Nephron progenitor cell (in vitro differentiated cells): Measurements from ENCODE around the gene DDX24.

Experiments
- DNase-seq: peaks from one replicate; pipeline ENCODE4 v3.0.0; 2021
- H3K27ac Mint-ChIP-seq: 2 replicates; pipeline ENCODE4 v1.8.0; 2021; ENCODE audit warnings: mild to moderate bottlenecking, moderate library complexity, mixed read lengths
- H3K27me3 Mint-ChIP-seq: 2 replicates; pipeline ENCODE4 v1.8.0; 2021; ENCODE audit warnings: mild to moderate bottlenecking, low read depth, mixed read lengths; ENCODE audit not compliant: poor library complexity
- H3K36me3 Mint-ChIP-seq: 2 replicates; pipeline ENCODE4 v1.8.0; 2021; ENCODE audit warnings: low read depth, mixed read lengths
- H3K4me1 Mint-ChIP-seq: 2 replicates; pipeline ENCODE4 v1.8.0; 2021; ENCODE audit warnings: mixed read lengths
- H3K4me3 Mint-ChIP-seq: 2 replicates; pipeline ENCODE4 v1.8.0; 2021; ENCODE audit warnings: mild to moderate bottlenecking, moderate library complexity, mixed read lengths
- H3K9me3 Mint-ChIP-seq: 2 replicates; pipeline ENCODE4 v1.8.0; 2021; ENCODE audit warnings: mild to moderate bottlenecking, moderate library complexity, mixed read lengths
- TF ChIP-seq, protein P1 (sequence below): fragments of 200-600 bp; sonication (generic); IDR thresholded peaks from 2 replicates; pipeline ENCODE4 v1.5.0; 2021; ENCODE audit warnings: antibody characterized with exemption

DDX24 gene

DNA sequence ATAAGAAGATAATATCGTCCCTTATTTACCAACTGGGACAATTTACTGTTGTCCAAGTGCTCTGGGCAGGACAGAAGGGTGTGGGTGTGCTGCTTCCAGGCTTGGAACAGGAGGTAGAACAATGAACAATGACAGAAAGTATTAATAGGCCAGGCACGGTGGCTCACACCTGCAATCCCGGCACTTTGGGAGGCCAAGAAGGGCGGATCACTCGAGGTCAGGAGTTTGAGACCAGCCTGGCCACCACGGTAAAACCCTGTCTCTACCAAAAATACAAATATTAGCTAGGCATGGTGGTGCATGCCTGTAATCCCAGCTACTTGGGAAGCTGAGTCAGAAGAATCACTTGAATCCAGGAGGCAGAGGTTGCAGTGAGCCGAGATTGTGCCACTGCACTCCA lies 32.1 kb upstream of the DDX24 start:
- Mint-ChIP-seq H3K9me3 (no peaks in the 10 kb centered on the region), H3K4me3 (no peak overlapping the region), H3K27ac (no peak overlapping the region), H3K4me1 (peaks cover 67% of the 10 kb centered on the region), H3K27me3 (peaks cover 3% of the 10 kb centered on the region), H3K36me3 (peaks cover under 1% of the 10 kb centered on the region)
- TF ChIP-seq, protein P1, sequence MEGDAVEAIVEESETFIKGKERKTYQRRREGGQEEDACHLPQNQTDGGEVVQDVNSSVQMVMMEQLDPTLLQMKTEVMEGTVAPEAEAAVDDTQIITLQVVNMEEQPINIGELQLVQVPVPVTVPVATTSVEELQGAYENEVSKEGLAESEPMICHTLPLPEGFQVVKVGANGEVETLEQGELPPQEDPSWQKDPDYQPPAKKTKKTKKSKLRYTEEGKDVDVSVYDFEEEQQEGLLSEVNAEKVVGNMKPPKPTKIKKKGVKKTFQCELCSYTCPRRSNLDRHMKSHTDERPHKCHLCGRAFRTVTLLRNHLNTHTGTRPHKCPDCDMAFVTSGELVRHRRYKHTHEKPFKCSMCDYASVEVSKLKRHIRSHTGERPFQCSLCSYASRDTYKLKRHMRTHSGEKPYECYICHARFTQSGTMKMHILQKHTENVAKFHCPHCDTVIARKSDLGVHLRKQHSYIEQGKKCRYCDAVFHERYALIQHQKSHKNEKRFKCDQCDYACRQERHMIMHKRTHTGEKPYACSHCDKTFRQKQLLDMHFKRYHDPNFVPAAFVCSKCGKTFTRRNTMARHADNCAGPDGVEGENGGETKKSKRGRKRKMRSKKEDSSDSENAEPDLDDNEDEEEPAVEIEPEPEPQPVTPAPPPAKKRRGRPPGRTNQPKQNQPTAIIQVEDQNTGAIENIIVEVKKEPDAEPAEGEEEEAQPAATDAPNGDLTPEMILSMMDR = no peak
- no peak for DNase-seq

GRCh38 chr14:94112513-94113063 lies 31.6 kb upstream of the DDX24 start:
- H3K27ac Mint-ChIP-seq = no peak overlapping the region
- H3K36me3 Mint-ChIP-seq = peaks cover 5% of the 10 kb centered on the region
- H3K4me3 Mint-ChIP-seq = no peak overlapping the region
- no peaks in the 10 kb centered on the region for H3K9me3 Mint-ChIP-seq
- H3K27me3 Mint-ChIP-seq = peaks cover 3% of the 10 kb centered on the region
- peaks cover 63% of the 10 kb centered on the region for H3K4me1 Mint-ChIP-seq
- TF ChIP-seq, protein P1 = no peak
- no peak for DNase-seq

GRCh38 chr14:94111276-94112095 lies 30.5 kb upstream of the DDX24 start:
- TF ChIP-seq, protein P1 = no peak
- Mint-ChIP-seq H3K4me3 (no peak overlapping the region), H3K4me1 (peaks cover 52% of the 10 kb centered on the region), H3K27ac (no peak overlapping the region), H3K9me3 (no peaks in the 10 kb centered on the region), H3K36me3 (peaks cover 14% of the 10 kb centered on the region), H3K27me3 (peaks cover 3% of the 10 kb centered on the region)
- DNase-seq = no peak

DNA sequence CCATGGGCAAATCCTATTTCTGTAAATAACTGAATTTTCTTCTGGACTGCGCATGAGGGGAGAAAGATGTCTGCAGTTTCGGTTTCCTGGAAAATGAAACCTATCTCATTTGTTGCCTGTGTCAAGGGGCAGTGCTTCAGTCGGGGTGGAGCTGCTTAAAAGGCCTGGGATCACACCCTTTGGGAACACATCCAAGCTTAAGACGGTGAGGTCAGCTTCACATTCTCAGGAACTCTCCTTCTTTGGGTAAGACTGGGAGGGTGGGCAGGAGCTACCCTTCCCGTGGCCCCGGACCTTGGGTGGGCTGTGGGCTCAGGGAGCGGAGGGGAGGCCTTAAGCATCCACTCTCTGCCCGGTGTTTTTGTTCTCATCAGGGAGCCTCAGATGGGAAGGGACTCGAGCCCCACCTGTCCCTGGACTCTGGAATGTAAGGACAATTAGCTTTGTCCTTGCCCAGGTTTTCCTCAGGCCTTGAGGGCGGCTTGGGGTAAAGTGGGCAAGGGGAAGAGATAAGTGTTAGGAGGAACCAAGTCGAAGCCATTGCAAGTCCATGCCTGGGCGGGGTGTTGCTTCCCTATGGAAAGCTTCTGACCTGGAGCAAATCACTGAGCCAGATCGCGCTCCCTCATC lies 29.7 kb upstream of the DDX24 start, which contains the start of gene IFI27:
Gene IFI27 (plus strand): TSS at position 185 of the 630 bp plus-strand sequence.
- peaks cover 3% of the 10 kb centered on the region for H3K27me3 Mint-ChIP-seq
- H3K9me3 Mint-ChIP-seq = no peaks in the 10 kb centered on the region
- no peak within 1 kb of the TSS for H3K4me3 Mint-ChIP-seq
- TF ChIP-seq, protein P1 = no peak
- peaks cover 17% of the 10 kb centered on the region for H3K36me3 Mint-ChIP-seq
- no peak for DNase-seq
- H3K27ac Mint-ChIP-seq = peak within 1 kb of the TSS; percentile 37
- H3K4me1 Mint-ChIP-seq = peaks cover 50% of the 10 kb centered on the region

GRCh38 chr14:94109915-94110250 lies 28.9 kb upstream of the DDX24 start:
- no peaks in the 10 kb centered on the region for H3K9me3 Mint-ChIP-seq

More at GRCh38 chr14:94109915-94110250, 28.9 kb upstream of the DDX24 start:
- no peak overlapping the region for H3K27ac Mint-ChIP-seq
- no peak overlapping the region for H3K4me3 Mint-ChIP-seq
- peaks cover 3% of the 10 kb centered on the region for H3K27me3 Mint-ChIP-seq
- TF ChIP-seq, protein P1 = no peak
- peaks cover 17% of the 10 kb centered on the region for H3K36me3 Mint-ChIP-seq
- peaks cover 43% of the 10 kb centered on the region for H3K4me1 Mint-ChIP-seq
- DNase-seq = no peak
